ENCODE data around the gene PNLIPRP2. TPM values are rescaled to one million over a fixed set of nuclear protein-coding genes. Genes with fewer than 3 reads are reported as not detected.

The PNLIPRP2 gene
- total RNA-seq, 1 experiment from 2014 or later = not detected

DNA sequence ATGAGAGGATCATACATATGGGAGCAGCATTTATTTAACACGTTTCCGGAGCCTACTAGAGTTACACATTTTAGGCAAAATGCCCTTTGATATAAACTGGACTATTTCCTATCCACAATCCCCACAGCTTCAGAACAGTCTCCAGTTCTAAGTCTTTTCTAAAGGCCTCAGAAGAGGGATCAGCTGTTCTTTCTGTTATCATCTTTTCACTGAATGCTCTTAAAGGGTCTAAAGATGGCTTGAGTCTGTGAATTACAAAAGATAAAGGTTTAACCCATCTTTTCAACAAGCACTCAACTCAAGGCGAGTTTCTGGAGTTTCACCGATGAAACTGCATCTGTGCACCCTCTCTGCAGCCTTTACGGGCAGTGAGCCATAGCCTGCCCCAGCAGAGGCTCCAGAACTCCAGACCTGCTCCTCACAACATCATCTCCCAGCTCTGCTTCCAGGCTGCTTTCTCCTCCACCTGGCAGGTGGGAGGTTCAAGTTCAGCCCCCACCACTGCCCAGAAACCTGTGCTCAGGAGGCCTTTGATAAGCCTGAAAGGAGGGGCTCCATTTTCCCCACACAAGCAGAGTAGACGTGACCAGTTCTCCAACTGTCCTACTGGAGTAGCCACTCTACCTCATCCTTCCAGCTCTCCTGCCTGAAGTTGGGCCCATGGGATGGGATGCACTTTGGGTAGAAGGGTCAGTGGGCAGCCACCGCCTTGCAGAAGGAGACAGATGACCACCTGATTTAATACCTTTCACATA, 68.2 kb downstream of the PNLIPRP2 start:
- peaks cover 17% of the 10 kb centered on the region for H3K27me3 Mint-ChIP-seq (ENCODE audit: unreplicated experiment)
- H3K9me3 Mint-ChIP-seq (ENCODE audit: low read depth, unreplicated experiment) = no peaks in the 10 kb centered on the region
- BruUV-seq (replicated peaks) = no TSS peak
- no peaks in the 10 kb centered on the region for H3K4me1 Mint-ChIP-seq (ENCODE audit: low read depth, unreplicated experiment)
- CTCF ChIA-PET = interaction anchor here (0.6 kb wide), 1 partner anchor 157 kb away, joined by 4 read pairs; no protein-coding TSS in a partner anchor
- no peaks in the 10 kb centered on the region for H3K36me3 Mint-ChIP-seq (ENCODE audit: insufficient read depth, unreplicated experiment)
- no peak for DNase-seq
- H3K4me3 Mint-ChIP-seq (ENCODE audit: low read depth, unreplicated experiment) = no peak overlapping the region
- intact Hi-C loops (cut with micrococcal nuclease; ENCODE audit: unreplicated experiment) = no loop called here
- no peak overlapping the region for H3K27ac Mint-ChIP-seq (ENCODE audit: unreplicated experiment)
- TF ChIP-seq, protein P1, sequence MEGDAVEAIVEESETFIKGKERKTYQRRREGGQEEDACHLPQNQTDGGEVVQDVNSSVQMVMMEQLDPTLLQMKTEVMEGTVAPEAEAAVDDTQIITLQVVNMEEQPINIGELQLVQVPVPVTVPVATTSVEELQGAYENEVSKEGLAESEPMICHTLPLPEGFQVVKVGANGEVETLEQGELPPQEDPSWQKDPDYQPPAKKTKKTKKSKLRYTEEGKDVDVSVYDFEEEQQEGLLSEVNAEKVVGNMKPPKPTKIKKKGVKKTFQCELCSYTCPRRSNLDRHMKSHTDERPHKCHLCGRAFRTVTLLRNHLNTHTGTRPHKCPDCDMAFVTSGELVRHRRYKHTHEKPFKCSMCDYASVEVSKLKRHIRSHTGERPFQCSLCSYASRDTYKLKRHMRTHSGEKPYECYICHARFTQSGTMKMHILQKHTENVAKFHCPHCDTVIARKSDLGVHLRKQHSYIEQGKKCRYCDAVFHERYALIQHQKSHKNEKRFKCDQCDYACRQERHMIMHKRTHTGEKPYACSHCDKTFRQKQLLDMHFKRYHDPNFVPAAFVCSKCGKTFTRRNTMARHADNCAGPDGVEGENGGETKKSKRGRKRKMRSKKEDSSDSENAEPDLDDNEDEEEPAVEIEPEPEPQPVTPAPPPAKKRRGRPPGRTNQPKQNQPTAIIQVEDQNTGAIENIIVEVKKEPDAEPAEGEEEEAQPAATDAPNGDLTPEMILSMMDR (IDR thresholded peaks at IDR 0.05; ENCODE audit: unreplicated experiment) = no peak

DNA sequence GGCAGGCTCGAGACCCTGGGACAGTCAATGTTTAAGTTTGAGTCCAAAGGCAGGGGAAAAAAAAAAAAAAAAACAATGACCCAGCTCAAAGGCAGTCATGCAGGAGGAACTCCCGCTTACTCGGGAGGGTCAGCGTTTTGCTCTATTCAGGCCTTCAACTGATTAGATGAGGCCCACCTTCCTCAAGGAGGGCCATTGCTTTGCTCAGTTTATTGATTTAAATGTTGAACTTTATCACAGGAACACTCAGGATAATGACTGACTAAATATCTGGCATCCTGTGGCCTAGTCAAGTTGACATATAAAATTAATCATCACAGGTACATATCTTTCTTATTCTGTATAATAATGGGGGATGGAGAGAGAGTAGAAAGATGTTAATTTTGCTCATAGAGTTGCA, 69.0 kb downstream of the PNLIPRP2 start:
- Mint-ChIP-seq H3K27ac (ENCODE audit: unreplicated experiment) (no peak overlapping the region), H3K9me3 (ENCODE audit: low read depth, unreplicated experiment) (no peaks in the 10 kb centered on the region), H3K27me3 (ENCODE audit: unreplicated experiment) (peaks cover 25% of the 10 kb centered on the region), H3K4me3 (ENCODE audit: low read depth, unreplicated experiment) (no peak overlapping the region), H3K4me1 (ENCODE audit: low read depth, unreplicated experiment) (no peaks in the 10 kb centered on the region), H3K36me3 (ENCODE audit: insufficient read depth, unreplicated experiment) (no peaks in the 10 kb centered on the region)
- intact Hi-C loops (cut with micrococcal nuclease; ENCODE audit: unreplicated experiment) = no loop called here
- no TSS peak for BruUV-seq (replicated peaks)
- CTCF ChIA-PET = no interaction called here
- TF ChIP-seq, protein P1 (IDR thresholded peaks at IDR 0.05; ENCODE audit: unreplicated experiment) = no peak
- no peak for DNase-seq

DNA sequence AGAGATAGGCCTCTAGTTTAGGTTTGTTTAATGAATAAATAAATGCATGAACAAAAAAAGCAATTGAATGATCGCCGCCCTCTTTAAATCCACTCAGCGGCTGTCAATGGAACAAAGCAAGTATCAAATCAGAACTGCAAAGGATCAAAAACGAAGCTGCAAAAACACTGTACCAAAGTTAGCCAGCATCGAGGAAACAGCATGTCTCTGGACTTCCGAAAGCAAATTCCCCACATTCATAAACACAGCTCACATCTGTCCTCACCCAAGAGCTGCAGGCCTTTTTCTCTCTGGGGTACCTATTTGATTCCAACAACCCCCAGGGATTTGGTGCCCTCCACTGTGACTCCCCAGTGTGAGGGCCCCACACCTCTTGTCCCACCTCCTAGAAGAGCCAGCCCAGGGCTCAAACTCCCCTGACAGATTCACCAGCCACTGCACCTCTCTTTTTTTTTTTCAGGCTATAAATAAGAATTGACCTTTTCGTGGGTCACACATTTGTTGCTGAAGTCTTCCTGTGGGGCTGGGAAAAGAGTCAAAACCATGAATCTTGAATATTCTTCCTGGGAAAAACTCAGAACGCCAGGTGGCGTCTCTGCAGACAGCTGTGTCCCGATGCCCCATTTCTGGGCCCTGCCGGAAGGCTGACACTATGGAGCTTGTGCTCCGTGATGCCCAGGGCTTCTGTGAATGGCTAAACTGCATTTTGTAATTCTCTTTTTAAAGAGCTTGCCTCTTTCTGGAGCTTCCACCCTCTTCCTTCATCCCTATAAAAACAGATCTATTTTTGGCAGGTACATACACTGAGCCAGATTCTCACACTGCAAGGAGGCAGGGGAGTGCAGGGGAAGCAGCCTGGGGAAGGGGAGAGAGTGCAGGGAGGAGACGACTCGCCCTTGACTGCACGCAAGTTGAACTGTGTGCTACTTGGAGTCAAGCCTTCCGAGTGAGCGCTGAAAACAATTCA, 69.9 kb downstream of the PNLIPRP2 start:
- Mint-ChIP-seq H3K27me3 (ENCODE audit: unreplicated experiment) (peaks cover 25% of the 10 kb centered on the region), H3K9me3 (ENCODE audit: low read depth, unreplicated experiment) (no peaks in the 10 kb centered on the region), H3K4me1 (ENCODE audit: low read depth, unreplicated experiment) (no peaks in the 10 kb centered on the region), H3K36me3 (ENCODE audit: insufficient read depth, unreplicated experiment) (no peaks in the 10 kb centered on the region), H3K4me3 (ENCODE audit: low read depth, unreplicated experiment) (no peak overlapping the region), H3K27ac (ENCODE audit: unreplicated experiment) (no peak overlapping the region)
- intact Hi-C loops (cut with micrococcal nuclease; ENCODE audit: unreplicated experiment) = no loop called here
- TF ChIP-seq, protein P1 (IDR thresholded peaks at IDR 0.05; ENCODE audit: unreplicated experiment) = no peak
- no TSS peak for BruUV-seq (replicated peaks)
- DNase-seq = no peak
- CTCF ChIA-PET = interaction anchor here (0.6 to 1.0 kb wide), 2 partner anchors 8 to 98 kb away, joined by 3 to 5 read pairs; no protein-coding TSS in a partner anchor

DNA sequence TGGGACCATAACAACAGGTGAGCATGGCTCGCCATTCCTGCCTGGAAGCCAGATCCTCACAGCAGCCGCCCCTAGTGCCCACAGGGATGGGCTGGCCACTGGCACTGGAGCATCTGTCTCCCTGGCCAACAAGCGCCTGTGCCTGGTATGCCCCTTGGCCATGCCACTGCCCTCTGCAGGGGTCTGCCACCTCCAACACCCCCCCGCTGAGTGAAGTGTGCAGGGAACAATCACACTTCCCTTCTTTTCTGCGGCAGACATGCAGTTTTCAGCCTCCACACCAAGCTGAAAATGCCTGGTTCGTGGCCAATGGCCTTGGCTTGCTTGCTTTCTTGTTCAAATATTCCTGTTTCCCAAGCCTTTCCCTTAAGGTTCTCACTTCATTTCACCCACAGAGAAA, 70.9 kb downstream of the PNLIPRP2 start:
- H3K36me3 Mint-ChIP-seq (ENCODE audit: insufficient read depth, unreplicated experiment) = no peaks in the 10 kb centered on the region
- BruUV-seq (replicated peaks) = no TSS peak
- no peak overlapping the region for H3K27ac Mint-ChIP-seq (ENCODE audit: unreplicated experiment)
- H3K27me3 Mint-ChIP-seq (ENCODE audit: unreplicated experiment) = peaks cover 25% of the 10 kb centered on the region
- TF ChIP-seq, protein P1 (IDR thresholded peaks at IDR 0.05; ENCODE audit: unreplicated experiment) = no peak
- CTCF ChIA-PET = interaction anchor here (0.8 kb wide), 1 partner anchor 15 kb away, joined by 9 read pairs; no protein-coding TSS in a partner anchor
- no peaks in the 10 kb centered on the region for H3K9me3 Mint-ChIP-seq (ENCODE audit: low read depth, unreplicated experiment)
- no peaks in the 10 kb centered on the region for H3K4me1 Mint-ChIP-seq (ENCODE audit: low read depth, unreplicated experiment)
- no peak for DNase-seq
- H3K4me3 Mint-ChIP-seq (ENCODE audit: low read depth, unreplicated experiment) = no peak overlapping the region
- intact Hi-C loops (cut with micrococcal nuclease; ENCODE audit: unreplicated experiment) = no loop called here

All from Calu3 (cell line).